HG03378 (cell line): Measurements from ENCODE around the gene SPTSSB.

Experiments used
- ATAC-seq: cut with Tn5 transposase; IDR thresholded peaks from one replicate; pipeline ENCODE4 v1.9.1; 2021; ENCODE audit warnings: mild to moderate bottlenecking, moderate library complexity; ENCODE audit not compliant: unreplicated experiment

SPTSSB gene

GRCh38 chr3:161371441-161372320, at the start of gene SPTSSB:
Gene SPTSSB (minus strand): TSS chr3:161371517. CDS start chr3:161346323, 25,194 bp downstream.
- ATAC-seq, result peak; percentile 40

GRCh38 chr3:161420746-161421145, 49.4 kb upstream of the SPTSSB start:
- no peak for ATAC-seq

- no peak for ATAC-seq
These were observed 48.4 kb upstream of the SPTSSB start for GRCh38 chr3:161419555-161420333.

GRCh38 chr3:161415506-161416231, 44.4 kb upstream of the SPTSSB start:
- no peak for ATAC-seq

GRCh38 chr3:161414907-161415306, 43.6 kb upstream of the SPTSSB start:
- no peak for ATAC-seq

GRCh38 chr3:161413855-161414210, 42.5 kb upstream of the SPTSSB start:
- ATAC-seq, result no peak

GRCh38 chr3:161413127-161413854, 42.0 kb upstream of the SPTSSB start:
- ATAC-seq, result no peak

GRCh38 chr3:161412123-161412522, 40.8 kb upstream of the SPTSSB start:
- ATAC-seq, result no peak

- ATAC-seq, result no peak
These were observed 38.5 kb upstream of the SPTSSB start for GRCh38 chr3:161409858-161410257.

- no peak for ATAC-seq
These were observed 37.8 kb upstream of the SPTSSB start for GRCh38 chr3:161409069-161409468.

GRCh38 chr3:161406594-161407555, 35.6 kb upstream of the SPTSSB start:
- ATAC-seq, result no peak

GRCh38 chr3:161405836-161406235, 34.5 kb upstream of the SPTSSB start:
- ATAC-seq, result no peak

GRCh38 chr3:161405087-161405486, 33.8 kb upstream of the SPTSSB start:
- ATAC-seq, result no peak

GRCh38 chr3:161403251-161403650, 31.9 kb upstream of the SPTSSB start:
- no peak for ATAC-seq

GRCh38 chr3:161401389-161401788, 30.1 kb upstream of the SPTSSB start:
- no peak for ATAC-seq

- no peak for ATAC-seq
These were observed 29.3 kb upstream of the SPTSSB start for GRCh38 chr3:161400650-161401049.

GRCh38 chr3:161395115-161396012, 24.0 kb upstream of the SPTSSB start:
- no peak for ATAC-seq

GRCh38 chr3:161393803-161394202, 22.5 kb upstream of the SPTSSB start:
- ATAC-seq, result peak; percentile 81

- no peak for ATAC-seq
These were observed 22.0 kb upstream of the SPTSSB start for GRCh38 chr3:161393310-161393709.
